MM.1S (cell line): ENCODE data around the gene PGA3.

Experiments used
- DNase-seq: peaks from one replicate; pipeline ENCODE4 v3.0.0-alpha.2; 2015
- H2AFZ ChIP-seq: fragments of 300-600 bp; sonication (generic); 2 replicates; pipeline ENCODE4 v1.6.0; 2016; ENCODE audit warnings: antibody characterized with exemption, low read length
- H3F3A ChIP-seq: fragments of 300-600 bp; sonication (generic); 2 replicates; pipeline ENCODE4 v1.6.1; 2016; ENCODE audit warnings: mild to moderate bottlenecking, antibody characterized with exemption, low read length, moderate library complexity, mixed read lengths; ENCODE audit not compliant: insufficient read depth
- H3K27ac ChIP-seq: fragments of 300-600 bp; sonication (generic); 2 replicates; pipeline ENCODE4 v1.5.1; 2016; ENCODE audit warnings: mild to moderate bottlenecking, low read length
- H3K27me3 ChIP-seq: fragments of 300-600 bp; sonication (generic); replicated peaks from 2 replicates; pipeline ENCODE4 v1.6.0; 2016; ENCODE audit warnings: low read length; ENCODE audit not compliant: insufficient read depth
- H3K36me3 ChIP-seq: fragments of 300-600 bp; sonication (generic); replicated peaks from 2 replicates; pipeline ENCODE4 v1.6.1; 2016; ENCODE audit warnings: mild to moderate bottlenecking, low read length, mixed read lengths; ENCODE audit not compliant: insufficient read depth
- H3K4me1 ChIP-seq: fragments of 300-600 bp; sonication (generic); 2 replicates; pipeline ENCODE4 v1.6.1; 2016; ENCODE audit warnings: low read length, mixed read lengths
- H3K4me2 ChIP-seq: fragments of 300-600 bp; sonication (generic); 2 replicates; pipeline ENCODE4 v1.6.0; 2016; ENCODE audit warnings: low read depth, low read length
- H3K4me3 ChIP-seq: fragments of 300-600 bp; sonication (generic); 2 replicates; pipeline ENCODE4 v1.5.1; 2016; ENCODE audit warnings: low read length, mixed read lengths
- H3K79me2 ChIP-seq: fragments of 300-600 bp; sonication (generic); 2 replicates; pipeline ENCODE4 v1.6.1; 2016; ENCODE audit warnings: mixed run types, low read length, mixed read lengths
- H3K9ac ChIP-seq: fragments of 300-600 bp; sonication (generic); 2 replicates; pipeline ENCODE4 v1.6.1; 2016; ENCODE audit warnings: low read length, mixed read lengths
- H3K9me2 ChIP-seq: fragments of 300-600 bp; sonication (generic); replicated peaks from 2 replicates; pipeline ENCODE4 v1.6.1; 2016; ENCODE audit warnings: mild to moderate bottlenecking, low read length, mixed read lengths; ENCODE audit not compliant: insufficient read depth
- H3K9me3 ChIP-seq: fragments of 300-600 bp; sonication (generic); replicated peaks from 2 replicates; pipeline ENCODE4 v1.6.1; 2016; ENCODE audit warnings: mild to moderate bottlenecking, low read length, mixed read lengths; ENCODE audit not compliant: insufficient read depth
- H4K20me1 ChIP-seq: fragments of 300-600 bp; sonication (generic); 2 replicates; pipeline ENCODE4 v1.6.1; 2016; ENCODE audit warnings: mild to moderate bottlenecking, low read length, moderate library complexity, mixed read lengths; ENCODE audit not compliant: insufficient read depth
- CTCF ChIP-seq: fragments of 300-600 bp; sonication (generic); IDR thresholded peaks from 2 replicates; pipeline ENCODE4 v1.5.1; 2016; ENCODE audit warnings: antibody characterized with exemption, low read length, mixed read lengths
- EZH2 ChIP-seq: fragments of 300-600 bp; sonication (generic); optimal IDR thresholded peaks from 2 replicates; pipeline ENCODE3; 2017; ENCODE audit warnings: low read depth, mild to moderate bottlenecking, antibody characterized with exemption, low read length, mixed read lengths
- EZH2phosphoT487 ChIP-seq: fragments of 300-600 bp; sonication (generic); IDR thresholded peaks from 2 replicates; pipeline ENCODE4 v1.6.1; 2018; ENCODE audit warnings: antibody characterized with exemption, low read length

The PGA3 gene

DNA sequence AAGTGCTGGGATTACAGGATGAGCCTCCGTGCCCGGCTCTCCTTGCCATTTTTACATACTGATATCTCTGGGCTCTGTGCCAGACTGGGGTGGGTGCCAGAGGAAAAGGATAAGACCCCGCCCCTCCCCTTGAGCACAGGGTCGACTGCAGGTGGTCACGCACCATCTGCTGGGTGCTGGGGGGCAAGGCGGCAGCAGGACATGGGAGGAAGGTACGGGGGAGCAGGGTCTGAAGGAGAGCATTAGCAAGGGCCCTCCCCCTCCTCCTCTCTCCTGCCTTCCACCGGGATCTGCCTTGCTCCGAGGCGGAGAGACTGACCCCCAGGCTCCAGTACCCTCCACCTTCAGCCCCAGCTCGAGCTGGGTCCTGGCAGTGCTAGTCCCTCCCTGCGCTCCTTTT is 9.7 kb upstream of the PGA3 start:
- DNase-seq: no peak
- Histone ChIP-seq H3K9me2 (no peaks in the 10 kb centered on the region), H3K4me2 (no peak overlapping the region), H3K9me3 (no peaks in the 10 kb centered on the region), H3K4me1 (no peaks in the 10 kb centered on the region), H3K27me3 (no peaks in the 10 kb centered on the region), H3K9ac (no peak overlapping the region), H3K4me3 (no peak overlapping the region), H4K20me1 (no peaks in the 10 kb centered on the region), H2AFZ (no peak overlapping the region), H3K36me3 (no peaks in the 10 kb centered on the region), H3K27ac (no peak overlapping the region), H3F3A (no peaks in the 10 kb centered on the region), H3K79me2 (no peaks in the 10 kb centered on the region)
- TF ChIP-seq CTCF (no peak), EZH2 (no peak), EZH2phosphoT487 (no peak)

DNA sequence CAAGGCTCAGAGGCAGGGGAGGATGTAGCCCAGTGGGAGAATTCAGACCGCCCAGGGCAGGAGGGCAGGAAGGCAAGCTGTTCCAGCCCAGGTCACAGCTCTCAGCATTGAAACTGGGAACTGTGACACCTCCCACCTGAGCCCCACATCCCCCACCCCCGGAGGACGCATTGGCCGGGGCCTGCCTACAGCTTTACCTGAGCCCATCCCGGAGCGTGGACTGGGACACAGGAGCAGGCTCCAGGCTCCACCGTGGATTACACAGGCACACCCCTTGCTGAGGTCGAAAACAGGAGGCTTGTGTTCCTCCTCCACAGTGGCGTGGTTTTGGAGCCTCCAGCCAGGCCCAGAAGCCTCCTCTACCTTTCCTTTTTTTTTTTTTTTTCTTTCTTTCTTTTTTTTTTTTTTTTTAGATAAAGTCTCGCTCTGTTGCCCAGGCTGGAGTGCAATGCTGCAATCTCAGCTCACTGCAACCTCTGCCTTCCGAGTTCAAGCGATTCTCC is 9.1 kb upstream of the PGA3 start:
- Histone ChIP-seq H3F3A (no peaks in the 10 kb centered on the region), H3K36me3 (no peaks in the 10 kb centered on the region), H3K4me1 (no peaks in the 10 kb centered on the region), H4K20me1 (no peaks in the 10 kb centered on the region), H3K4me2 (no peak overlapping the region), H3K9ac (no peak overlapping the region), H2AFZ (no peak overlapping the region), H3K4me3 (no peak overlapping the region), H3K27me3 (no peaks in the 10 kb centered on the region), H3K9me3 (no peaks in the 10 kb centered on the region), H3K79me2 (no peaks in the 10 kb centered on the region), H3K27ac (no peak overlapping the region), H3K9me2 (no peaks in the 10 kb centered on the region)
- no peak for DNase-seq
- TF ChIP-seq CTCF (no peak), EZH2 (no peak), EZH2phosphoT487 (no peak)

DNA sequence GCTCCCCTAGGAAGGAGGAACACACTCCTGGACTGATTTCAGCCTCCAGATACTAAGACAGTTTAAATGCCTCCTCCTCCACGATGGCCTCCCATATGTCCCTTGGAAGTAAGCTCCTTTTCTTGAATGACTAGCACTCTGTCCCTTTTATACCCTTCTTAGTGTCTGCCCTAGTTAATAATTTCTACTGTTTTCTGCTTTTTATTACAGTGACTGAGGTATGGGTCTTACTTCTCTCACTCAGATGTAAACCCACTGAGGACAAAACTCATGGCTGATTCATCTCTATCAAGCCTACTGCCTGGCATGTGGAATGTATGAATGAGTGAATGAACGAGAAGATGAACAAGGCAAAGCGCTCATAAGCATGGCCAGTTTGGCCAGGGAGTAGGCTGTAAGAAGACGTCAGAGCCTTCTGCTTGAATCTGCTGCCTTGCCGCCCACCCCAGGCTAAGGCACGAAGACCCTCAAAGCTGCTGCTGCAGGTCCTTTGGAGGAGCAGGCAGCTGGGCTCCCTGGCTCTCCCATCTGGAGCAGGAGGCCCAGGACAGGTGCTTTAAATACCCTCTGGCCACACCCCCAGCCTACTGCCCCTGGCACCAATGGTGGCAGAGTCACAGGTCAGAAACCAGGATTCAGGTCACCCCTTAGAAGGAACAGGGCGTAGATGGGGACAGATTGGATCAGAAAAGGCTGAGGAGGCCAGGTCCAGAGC is 8.2 kb upstream of the PGA3 start:
- Histone ChIP-seq H2AFZ (no peak overlapping the region), H3K9me3 (no peaks in the 10 kb centered on the region), H4K20me1 (no peaks in the 10 kb centered on the region), H3K79me2 (no peaks in the 10 kb centered on the region), H3K4me2 (no peak overlapping the region), H3K27ac (no peak overlapping the region), H3K4me1 (no peaks in the 10 kb centered on the region), H3K36me3 (no peaks in the 10 kb centered on the region), H3K4me3 (no peak overlapping the region), H3K9me2 (no peaks in the 10 kb centered on the region), H3K27me3 (no peaks in the 10 kb centered on the region), H3F3A (no peaks in the 10 kb centered on the region), H3K9ac (no peak overlapping the region)
- DNase-seq: no peak
- TF ChIP-seq CTCF: no peak
- no peak for TF ChIP-seq EZH2phosphoT487
- TF ChIP-seq EZH2: no peak
